PC-9 (cell line): ENCODE results near the gene CMKLR1. TPM values are rescaled to one million over a fixed set of nuclear protein-coding genes. Genes with fewer than 3 reads are reported as not detected.

Experiments used
- Bru-seq: library from RNA; stranded (reverse); fragments of 400-500 nt; gene quantifications from one replicate; lab custom pipeline; 2021; lab: Mats Ljungman, UMichigan
- BruChase-seq, 2 experiments: library from RNA; stranded (reverse); fragments of 400-500 nt; gene quantifications; one replicate each; lab custom pipeline; 2021; lab: Mats Ljungman, UMichigan
- BruUV-seq: library from RNA; stranded (reverse); fragments of 400-500 nt; replicated peaks from 2 replicates; lab custom pipeline; 2021; lab: Mats Ljungman, UMichigan
- CTCF ChIA-PET: fragments of 300-600 bp; sonication (Branson Sonifier 250); formaldehyde crosslinking; loops from one replicate; lab custom pipeline; 2022; ENCODE audit warnings: antibody characterized with exemption; lab: Charles Lee
- POLR2A ChIA-PET: fragments of 300-600 bp; sonication (Branson Sonifier 250); formaldehyde crosslinking; loops from one replicate; lab custom pipeline; 2022; ENCODE audit warnings: antibody characterized with exemption; ENCODE audit not compliant: unreplicated experiment; lab: Charles Lee
- DNase-seq, 2 experiments: peaks; one replicate each; pipeline versions ENCODE4 v3.0.0 to v3.0.0-alpha.2; 2015 to 2022; ENCODE audit warnings: mixed read lengths in 1 of 2
- H2AFZ ChIP-seq: fragments of 200-600 bp; sonication (generic); 2 replicates; pipeline ENCODE4 v1.8.1; 2017; ENCODE audit warnings: antibody characterized with exemption
- H3F3A ChIP-seq: fragments of 200-600 bp; sonication (generic); 2 replicates; pipeline ENCODE4 v1.8.1; 2017; ENCODE audit warnings: antibody characterized with exemption, mild to moderate bottlenecking, low read depth; ENCODE audit not compliant: insufficient read depth
- H3K27ac ChIP-seq: fragments of 200-600 bp; sonication (generic); 2 replicates; pipeline ENCODE4 v1.6.1; 2016; ENCODE audit warnings: mixed run types
- H3K27me3 ChIP-seq: fragments of 200-600 bp; sonication (generic); 2 replicates; pipeline ENCODE4 v1.6.1; 2016; ENCODE audit warnings: low read depth, mixed run types; ENCODE audit not compliant: insufficient read depth
- H3K36me3 ChIP-seq: fragments of 200-600 bp; sonication (generic); 2 replicates; pipeline ENCODE4 v1.6.1; 2016; ENCODE audit warnings: low read depth, mixed run types
- H3K4me1 ChIP-seq: fragments of 200-600 bp; sonication (generic); replicated peaks from 2 replicates; pipeline ENCODE4 v1.6.1; 2016; ENCODE audit warnings: mixed run types; ENCODE audit not compliant: insufficient read depth
- H3K4me2 ChIP-seq: fragments of 200-600 bp; sonication (generic); 2 replicates; pipeline ENCODE4 v1.6.1; 2017; ENCODE audit warnings: mixed run types
- H3K4me3 ChIP-seq: fragments of 200-600 bp; sonication (generic); 2 replicates; pipeline ENCODE4 v1.6.1; 2016; ENCODE audit warnings: mixed run types
- H3K79me2 ChIP-seq: fragments of 200-600 bp; sonication (generic); 2 replicates; pipeline ENCODE4 v1.6.1; 2017; ENCODE audit warnings: low read depth, mixed run types
- H3K9me2 ChIP-seq: fragments of 200-600 bp; sonication (generic); 2 replicates; pipeline ENCODE4 v1.8.1; 2017; ENCODE audit warnings: mild to moderate bottlenecking; ENCODE audit not compliant: insufficient read depth
- H3K9me3 ChIP-seq: fragments of 200-600 bp; sonication (generic); 2 replicates; pipeline ENCODE4 v1.8.1; 2016; ENCODE audit warnings: low read depth; ENCODE audit not compliant: insufficient read depth
- H4K20me1 ChIP-seq: fragments of 200-600 bp; sonication (generic); 2 replicates; pipeline ENCODE4 v1.8.1; 2017; ENCODE audit not compliant: insufficient read depth
- EZH2 ChIP-seq: fragments of 200-600 bp; sonication (generic); IDR thresholded peaks from 2 replicates; pipeline ENCODE4 v1.8.0; 2017; ENCODE audit warnings: antibody characterized with exemption, low read depth
- intact Hi-C: fragments of 100-400 bp; cut with micrococcal nuclease; formaldehyde crosslinking; loops from one replicate; pipeline ENCODE4 v1.10.0; 2022; ENCODE audit not compliant: unreplicated experiment
- long read RNA-seq: library from polyadenylated mRNA; stranded (forward); transcript quantifications from one replicate; pipeline ENCODE4 v2.0.0, GENCODE V29; 2022
- total RNA-seq: library from RNA; stranded (reverse); gene quantifications from 2 replicates; pipeline ENCODE4 v1.2.3, GENCODE V29; 2021
- TF ChIP-seq, protein P1 (sequence below): fragments of 200-600 bp; sonication (generic); conservative IDR thresholded peaks from 2 replicates; pipeline ENCODE4 v1.6.1; 2017; ENCODE audit warnings: mixed run types, antibody characterized with exemption, mild to moderate bottlenecking, moderate library complexity

CMKLR1 gene, protein sequence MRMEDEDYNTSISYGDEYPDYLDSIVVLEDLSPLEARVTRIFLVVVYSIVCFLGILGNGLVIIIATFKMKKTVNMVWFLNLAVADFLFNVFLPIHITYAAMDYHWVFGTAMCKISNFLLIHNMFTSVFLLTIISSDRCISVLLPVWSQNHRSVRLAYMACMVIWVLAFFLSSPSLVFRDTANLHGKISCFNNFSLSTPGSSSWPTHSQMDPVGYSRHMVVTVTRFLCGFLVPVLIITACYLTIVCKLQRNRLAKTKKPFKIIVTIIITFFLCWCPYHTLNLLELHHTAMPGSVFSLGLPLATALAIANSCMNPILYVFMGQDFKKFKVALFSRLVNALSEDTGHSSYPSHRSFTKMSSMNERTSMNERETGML
- total RNA-seq = not detected in 2 replicates
- Bru-seq, nascent RNA = not detected
- BruChase-seq, experiment 1, labeled RNA remaining after a 2-hour chase = not detected
- BruChase-seq, experiment 2, labeled RNA remaining after a 6-hour chase = not detected
- long read RNA-seq = 0 reads

DNA sequence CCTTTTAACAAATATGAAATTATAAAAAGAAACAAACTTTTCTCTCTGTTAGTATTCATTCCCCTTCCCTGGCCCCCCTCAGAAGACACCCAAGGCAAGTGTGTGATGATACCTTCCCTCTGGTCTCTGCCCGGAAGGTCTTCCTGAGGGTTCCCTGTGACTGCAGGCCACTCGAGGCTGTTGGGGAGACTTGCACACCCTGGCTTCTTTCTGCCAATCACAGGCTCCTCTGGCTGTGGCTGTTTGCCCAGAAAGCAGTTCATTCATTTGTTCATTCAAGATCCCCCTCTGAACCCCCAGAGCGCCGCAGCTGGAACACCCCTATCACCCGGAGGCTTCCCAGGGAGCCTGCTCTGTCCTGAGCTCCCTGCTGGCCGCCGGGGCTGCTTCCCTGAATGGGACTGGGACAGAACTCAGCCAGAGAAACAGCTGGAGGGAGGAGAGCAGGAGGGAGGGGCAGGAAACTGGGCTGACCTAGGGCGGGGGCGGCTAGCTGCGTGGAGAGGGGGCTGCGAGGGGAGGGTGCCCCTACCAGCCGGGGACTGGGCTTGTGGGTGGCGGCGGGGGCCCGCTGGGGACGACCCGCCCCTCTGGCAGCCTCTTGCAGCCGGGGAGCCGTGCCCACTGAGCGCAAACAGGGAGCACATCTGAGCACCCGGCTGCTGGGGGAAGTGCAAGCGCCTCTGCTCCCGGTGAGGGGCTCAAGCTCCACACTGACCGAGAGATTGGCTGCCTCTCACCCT lies at the start of gene CMKLR1:
Gene CMKLR1, minus strand, starts transcription at position 397 of the 743 bp plus-strand sequence. CDS start 45,720 bp downstream, outside the sequence.
- H3K79me2 ChIP-seq = no peaks in the 10 kb centered on the region
- no peaks in the 10 kb centered on the region for H3K36me3 ChIP-seq
- no peak for TF ChIP-seq EZH2
- TF ChIP-seq, protein P1, sequence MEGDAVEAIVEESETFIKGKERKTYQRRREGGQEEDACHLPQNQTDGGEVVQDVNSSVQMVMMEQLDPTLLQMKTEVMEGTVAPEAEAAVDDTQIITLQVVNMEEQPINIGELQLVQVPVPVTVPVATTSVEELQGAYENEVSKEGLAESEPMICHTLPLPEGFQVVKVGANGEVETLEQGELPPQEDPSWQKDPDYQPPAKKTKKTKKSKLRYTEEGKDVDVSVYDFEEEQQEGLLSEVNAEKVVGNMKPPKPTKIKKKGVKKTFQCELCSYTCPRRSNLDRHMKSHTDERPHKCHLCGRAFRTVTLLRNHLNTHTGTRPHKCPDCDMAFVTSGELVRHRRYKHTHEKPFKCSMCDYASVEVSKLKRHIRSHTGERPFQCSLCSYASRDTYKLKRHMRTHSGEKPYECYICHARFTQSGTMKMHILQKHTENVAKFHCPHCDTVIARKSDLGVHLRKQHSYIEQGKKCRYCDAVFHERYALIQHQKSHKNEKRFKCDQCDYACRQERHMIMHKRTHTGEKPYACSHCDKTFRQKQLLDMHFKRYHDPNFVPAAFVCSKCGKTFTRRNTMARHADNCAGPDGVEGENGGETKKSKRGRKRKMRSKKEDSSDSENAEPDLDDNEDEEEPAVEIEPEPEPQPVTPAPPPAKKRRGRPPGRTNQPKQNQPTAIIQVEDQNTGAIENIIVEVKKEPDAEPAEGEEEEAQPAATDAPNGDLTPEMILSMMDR = no peak
- ChIA-PET POLR2A (no interaction called here), CTCF (no interaction called here)
- H4K20me1 ChIP-seq = no peaks in the 10 kb centered on the region
- H3K27me3 ChIP-seq = peaks cover 81% of the 10 kb centered on the region
- no TSS peak for BruUV-seq
- no peaks in the 10 kb centered on the region for H3F3A ChIP-seq
- no peaks in the 10 kb centered on the region for H3K9me2 ChIP-seq
- no peak within 1 kb of the TSS for H3K4me2 ChIP-seq
- no peak within 1 kb of the TSS for H3K4me3 ChIP-seq
- no peak for DNase-seq
- H3K27ac ChIP-seq = no peak within 1 kb of the TSS
- no peak within 1 kb of the TSS for H2AFZ ChIP-seq
- H3K9me3 ChIP-seq = no peaks in the 10 kb centered on the region
- intact Hi-C loops = no loop called here
- H3K4me1 ChIP-seq = no peaks in the 10 kb centered on the region

DNA sequence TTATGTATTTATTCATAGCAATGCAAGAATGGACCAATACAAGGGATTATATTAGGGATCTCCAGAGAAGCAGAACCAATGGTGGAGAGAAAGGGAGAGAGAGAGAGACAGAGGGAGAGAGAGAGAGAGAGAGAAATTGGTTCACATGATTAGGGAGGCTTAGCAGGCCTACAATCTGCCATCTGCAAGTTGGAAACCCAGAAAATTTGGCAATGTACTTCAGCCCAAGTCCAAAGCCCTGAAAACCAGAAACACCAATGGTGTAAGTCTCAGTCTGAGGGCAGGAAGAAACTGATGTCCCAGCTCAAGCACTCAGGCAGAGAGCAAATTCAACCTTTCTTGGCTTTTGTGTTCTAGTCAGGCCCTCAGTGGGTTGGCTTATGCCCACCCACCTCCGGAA lies 48.7 kb upstream of the CMKLR1 start:
- H3K9me3 ChIP-seq = no peaks in the 10 kb centered on the region
- no peaks in the 10 kb centered on the region for H4K20me1 ChIP-seq
- no peak overlapping the region for H3K4me3 ChIP-seq
- H3K27ac ChIP-seq = no peak overlapping the region
- H3K9me2 ChIP-seq = no peaks in the 10 kb centered on the region
- H3K27me3 ChIP-seq = peaks cover 2% of the 10 kb centered on the region; the same call in 1 of the 2 replicates
- H2AFZ ChIP-seq = no peak overlapping the region
- DNase-seq = no peak
- POLR2A ChIA-PET = no interaction called here
- intact Hi-C loops = no loop called here
- CTCF ChIA-PET = no interaction called here
- BruUV-seq = no TSS peak
- H3K4me2 ChIP-seq = no peak overlapping the region
- no peaks in the 10 kb centered on the region for H3K36me3 ChIP-seq
- no peaks in the 10 kb centered on the region for H3K79me2 ChIP-seq
- TF ChIP-seq, protein P1 = no peak
- no peak for TF ChIP-seq EZH2
- H3K4me1 ChIP-seq = no peaks in the 10 kb centered on the region
- H3F3A ChIP-seq = no peaks in the 10 kb centered on the region

DNA sequence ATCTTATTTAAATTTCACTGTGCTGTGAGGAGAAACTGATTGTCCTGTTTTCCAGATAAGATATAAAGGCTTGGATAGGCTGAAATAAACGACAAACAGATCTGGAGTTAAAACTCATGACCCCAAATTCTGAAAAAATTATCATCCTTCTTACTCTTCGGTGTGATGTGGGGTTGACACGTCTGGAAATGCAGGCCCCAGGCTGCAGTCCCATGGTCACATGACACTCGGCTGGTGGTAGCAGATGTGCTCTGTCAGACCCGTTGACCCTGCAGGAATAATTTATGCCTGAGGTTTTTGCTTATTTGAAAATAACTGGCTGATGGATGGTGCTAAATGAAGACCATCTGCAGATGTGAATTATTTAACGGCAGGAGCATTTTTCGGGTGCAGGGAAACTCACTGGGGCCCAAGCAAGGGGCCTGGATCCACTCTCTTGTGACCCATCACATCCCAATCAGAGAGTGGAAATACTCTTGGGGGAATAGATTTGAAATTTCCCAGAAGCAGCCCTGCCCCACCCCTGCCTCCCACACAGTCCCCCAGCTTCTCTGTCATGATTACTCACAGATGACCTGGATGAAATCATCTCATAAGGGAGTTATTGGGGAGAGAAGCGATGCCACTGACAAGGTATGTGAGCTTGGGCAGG lies 47.7 kb upstream of the CMKLR1 start:
- H3K36me3 ChIP-seq = no peaks in the 10 kb centered on the region
- TF ChIP-seq, protein P1 = no peak
- no peak for TF ChIP-seq EZH2
- no TSS peak for BruUV-seq

More for the DNA sequence above, 47.7 kb upstream of the CMKLR1 start:
- H3K4me3 ChIP-seq = no peak overlapping the region
- H3F3A ChIP-seq = no peaks in the 10 kb centered on the region
- ChIA-PET POLR2A (no interaction called here), CTCF (no interaction called here)
- no peaks in the 10 kb centered on the region for H3K9me2 ChIP-seq
- no peak for DNase-seq
- H3K4me1 ChIP-seq = no peaks in the 10 kb centered on the region
- no peaks in the 10 kb centered on the region for H3K79me2 ChIP-seq
- no peak overlapping the region for H2AFZ ChIP-seq
- H3K9me3 ChIP-seq = no peaks in the 10 kb centered on the region
- H4K20me1 ChIP-seq = no peaks in the 10 kb centered on the region
- H3K4me2 ChIP-seq = no peak overlapping the region
- intact Hi-C loops = no loop called here
- no peaks in the 10 kb centered on the region for H3K27me3 ChIP-seq
- H3K27ac ChIP-seq = no peak overlapping the region
